ENCODE data around the gene RRP15.
A peak's percentile ranks its signal among the peaks of the same experiment; 100 is the strongest.
"Not testable (repeated sequence)": the region's sequence is repeated elsewhere in the genome, so short reads cannot be mapped to it uniquely, and the experiment has no call there.

RRP15 gene

GRCh38 chr1:218297867-218298266, 12.8 kb downstream of the RRP15 start:
- no peak for DNase-seq

- DNase-seq = peak; percentile 26
These were observed 13.3 kb downstream of the RRP15 start for GRCh38 chr1:218298398-218298797.

- DNase-seq = peak; percentile 80
These were observed 14.3 kb downstream of the RRP15 start for GRCh38 chr1:218299416-218299815.

GRCh38 chr1:218301217-218301616, 16.1 kb downstream of the RRP15 start:
- DNase-seq = no peak

GRCh38 chr1:218302155-218302554, 17.1 kb downstream of the RRP15 start:
- no peak for DNase-seq

GRCh38 chr1:218303176-218303879, 18.2 kb downstream of the RRP15 start:
- peak; percentile 28 for DNase-seq

- DNase-seq = peak; percentile 97
These were observed 19.4 kb downstream of the RRP15 start for GRCh38 chr1:218304281-218305039.

- DNase-seq = no peak
These were observed 20.5 kb downstream of the RRP15 start for GRCh38 chr1:218305472-218306064.

- no peak for DNase-seq
These were observed 27.4 kb downstream of the RRP15 start for GRCh38 chr1:218312509-218312908.

GRCh38 chr1:218314316-218314715, 29.2 kb downstream of the RRP15 start:
- DNase-seq = no peak

GRCh38 chr1:218315638-218316037, 30.5 kb downstream of the RRP15 start:
- DNase-seq = no peak

GRCh38 chr1:218317061-218317460, 32.0 kb downstream of the RRP15 start:
- DNase-seq = peak; percentile 40

- not testable (repeated sequence) for DNase-seq
These were observed 35.1 kb downstream of the RRP15 start for GRCh38 chr1:218320182-218320581.

GRCh38 chr1:218322762-218323161, 37.7 kb downstream of the RRP15 start:
- no peak for DNase-seq

- no peak for DNase-seq
These were observed 38.6 kb downstream of the RRP15 start for GRCh38 chr1:218323568-218324225.

GRCh38 chr1:218324226-218324580, 39.1 kb downstream of the RRP15 start:
- no peak for DNase-seq

- DNase-seq = no peak
These were observed 43.7 kb downstream of the RRP15 start for GRCh38 chr1:218328769-218329168.

- peak; percentile 65 for DNase-seq
These were observed 45.0 kb downstream of the RRP15 start for GRCh38 chr1:218330043-218330623.

GRCh38 chr1:218332416-218332815, 47.3 kb downstream of the RRP15 start:
- no peak for DNase-seq

GRCh38 chr1:218336328-218336727, 51.2 kb downstream of the RRP15 start:
- no peak for DNase-seq

GRCh38 chr1:218339267-218339831, 54.3 kb downstream of the RRP15 start:
- DNase-seq = peak; percentile 76

GRCh38 chr1:218341325-218341724, 56.2 kb downstream of the RRP15 start:
- DNase-seq = no peak

GRCh38 chr1:218342091-218342490, 57.0 kb downstream of the RRP15 start:
- DNase-seq = no peak
